HG02798 (cell line): Measurements from ENCODE around the gene XPO4.
"Not testable (repeated sequence)": the region's sequence is repeated elsewhere in the genome, so short reads cannot be mapped to it uniquely, and the experiment has no call there.

ENCODE experiments used
- ATAC-seq: cut with Tn5 transposase; IDR thresholded peaks from one replicate; pipeline ENCODE4 v1.9.1; 2021; ENCODE audit warnings: mild to moderate bottlenecking; ENCODE audit not compliant: unreplicated experiment, poor library complexity

XPO4 gene

GRCh38 chr13:20891768-20892167, 10.8 kb downstream of the XPO4 start:
- ATAC-seq: no peak

- ATAC-seq: no peak
Observed at GRCh38 chr13:20891034-20891433, 11.5 kb downstream of the XPO4 start.

GRCh38 chr13:20890540-20890939, 12.0 kb downstream of the XPO4 start:
- ATAC-seq: not testable (repeated sequence)

- ATAC-seq: no peak
Observed at GRCh38 chr13:20882206-20882605, 20.3 kb downstream of the XPO4 start.

GRCh38 chr13:20877902-20878301, 24.6 kb downstream of the XPO4 start:
- ATAC-seq: no peak

- ATAC-seq: not testable (repeated sequence)
Observed at GRCh38 chr13:20876802-20877201, 25.7 kb downstream of the XPO4 start.

GRCh38 chr13:20874439-20874838, 28.1 kb downstream of the XPO4 start:
- not testable (repeated sequence) for ATAC-seq

GRCh38 chr13:20873348-20873747, 29.2 kb downstream of the XPO4 start:
- no peak for ATAC-seq

- ATAC-seq: no peak
Observed at GRCh38 chr13:20870829-20871228, 31.7 kb downstream of the XPO4 start.

GRCh38 chr13:20869540-20869939, 33.0 kb downstream of the XPO4 start:
- ATAC-seq: no peak

- ATAC-seq: no peak
Observed at GRCh38 chr13:20867408-20867807, 35.1 kb downstream of the XPO4 start.

- not testable (repeated sequence) for ATAC-seq
Observed at GRCh38 chr13:20861666-20862065, 40.9 kb downstream of the XPO4 start.

- ATAC-seq: no peak
Observed at GRCh38 chr13:20860844-20861243, 41.7 kb downstream of the XPO4 start.

- ATAC-seq: no peak
Observed at GRCh38 chr13:20856650-20857049, 45.9 kb downstream of the XPO4 start.

- no peak for ATAC-seq
Observed at GRCh38 chr13:20851844-20852402, 50.6 kb downstream of the XPO4 start.

GRCh38 chr13:20848944-20849343, 53.6 kb downstream of the XPO4 start:
- no peak for ATAC-seq

GRCh38 chr13:20848203-20848602, 54.3 kb downstream of the XPO4 start:
- no peak for ATAC-seq

- ATAC-seq: no peak
Observed at GRCh38 chr13:20847296-20847695, 55.2 kb downstream of the XPO4 start.

GRCh38 chr13:20843166-20843565, 59.4 kb downstream of the XPO4 start:
- ATAC-seq: no peak

- no peak for ATAC-seq
Observed at GRCh38 chr13:20840568-20840967, 62.0 kb downstream of the XPO4 start.

- ATAC-seq: no peak
Observed at GRCh38 chr13:20833900-20834679, 68.5 kb downstream of the XPO4 start.

- no peak for ATAC-seq
Observed at GRCh38 chr13:20832861-20833260, 69.7 kb downstream of the XPO4 start.
